Hepatocyte (in vitro differentiated cells): Measurements from ENCODE around the gene SETBP1. TPM values are rescaled to one million over a fixed set of nuclear protein-coding genes. Genes with fewer than 3 reads are reported as not detected.

Experiments used
- DNase-seq: peaks from one replicate; pipeline ENCODE4 v3.0.0-alpha.2; 2016; ENCODE audit warnings: low spot score
- H2AFZ ChIP-seq: fragments of 200-600 bp; sonication (generic); 2 replicates; pipeline ENCODE4 v1.6.0; 2016; ENCODE audit warnings: antibody characterized with exemption, mild to moderate bottlenecking
- H3K27ac ChIP-seq: fragments of 200-600 bp; sonication (generic); 2 replicates; pipeline ENCODE4 v1.5.1; 2016; ENCODE audit warnings: mild to moderate bottlenecking
- H3K27me3 ChIP-seq: fragments of 200-600 bp; sonication (generic); 2 replicates; pipeline ENCODE4 v1.6.1; 2016
- H3K36me3 ChIP-seq: fragments of 200-600 bp; sonication (generic); replicated peaks from 2 replicates; pipeline ENCODE4 v1.5.1; 2016; ENCODE audit warnings: low read depth; ENCODE audit not compliant: insufficient read depth
- H3K4me1 ChIP-seq: fragments of 200-600 bp; sonication (generic); 2 replicates; pipeline ENCODE4 v1.5.1; 2016; ENCODE audit warnings: mild to moderate bottlenecking, moderate library complexity; ENCODE audit not compliant: insufficient read depth
- H3K4me2 ChIP-seq: fragments of 200-600 bp; sonication (generic); 2 replicates; pipeline ENCODE4 v1.6.0; 2016
- H3K4me3 ChIP-seq: fragments of 200-600 bp; sonication (generic); 2 replicates; pipeline ENCODE4 v1.5.1; 2016; ENCODE audit warnings: mild to moderate bottlenecking
- H3K79me2 ChIP-seq: fragments of 200-600 bp; sonication (generic); 2 replicates; pipeline ENCODE4 v1.6.0; 2017; ENCODE audit warnings: mild to moderate bottlenecking
- H3K9me2 ChIP-seq: fragments of 200-600 bp; sonication (generic); replicated peaks from 2 replicates; pipeline ENCODE4 v1.6.0; 2017; ENCODE audit warnings: mild to moderate bottlenecking; ENCODE audit not compliant: insufficient read depth
- H3K9me3 ChIP-seq: fragments of 200-600 bp; sonication (generic); 2 replicates; pipeline ENCODE4 v1.5.1; 2016; ENCODE audit warnings: low read depth, mild to moderate bottlenecking
- H4K20me1 ChIP-seq: fragments of 200-600 bp; sonication (generic); 2 replicates; pipeline ENCODE4 v1.6.0; 2016; ENCODE audit warnings: mild to moderate bottlenecking; ENCODE audit not compliant: insufficient read depth, poor library complexity, severe bottlenecking
- EZH2 ChIP-seq: fragments of 200-600 bp; sonication (generic); IDR thresholded peaks from 2 replicates; pipeline ENCODE4 v1.6.1; 2016; ENCODE audit warnings: antibody characterized with exemption, mild to moderate bottlenecking, borderline replicate concordance
- EZH2phosphoT487 ChIP-seq: fragments of 200-600 bp; sonication (generic); IDR thresholded peaks from one replicate; pipeline ENCODE4 v1.6.1; 2018; ENCODE audit warnings: antibody characterized with exemption, mild to moderate bottlenecking, low read depth, moderate library complexity; ENCODE audit not compliant: unreplicated experiment, severe bottlenecking
- WGBS: methylation state at CpG from one replicate; pipeline ENCODE4 v1.1.6; 2016; ENCODE audit warnings: low lambda C conversion rate; ENCODE audit errors: missing lambda C conversion rate; 5-methylcytosine and 5-hydroxymethylcytosine counted together
- polyA plus RNA-seq: library from polyadenylated mRNA; unstranded; fragments of >200 nt; fragmentation: Nextera tagmentation; extraction: Ambion mirVana; gene quantifications from 2 replicates; pipeline ENCODE4 v1.2.1, GENCODE V29; 2016
- total RNA-seq: library from RNA; depleted of rRNA; stranded (reverse); fragments of >200 nt; gene quantifications from 2 replicates; pipeline ENCODE4 v1.2.3, GENCODE V29; 2014
- TF ChIP-seq, protein P1 (sequence below): fragments of 200-600 bp; sonication (generic); IDR thresholded peaks from 2 replicates; pipeline ENCODE4 v1.5.1; 2016; ENCODE audit warnings: antibody characterized with exemption, mild to moderate bottlenecking; ENCODE audit not compliant: poor library complexity

Gene SETBP1
- total and polyA plus RNA-seq, 2 experiments from 2014 or later, result 10.3 to 21.1 TPM

DNA sequence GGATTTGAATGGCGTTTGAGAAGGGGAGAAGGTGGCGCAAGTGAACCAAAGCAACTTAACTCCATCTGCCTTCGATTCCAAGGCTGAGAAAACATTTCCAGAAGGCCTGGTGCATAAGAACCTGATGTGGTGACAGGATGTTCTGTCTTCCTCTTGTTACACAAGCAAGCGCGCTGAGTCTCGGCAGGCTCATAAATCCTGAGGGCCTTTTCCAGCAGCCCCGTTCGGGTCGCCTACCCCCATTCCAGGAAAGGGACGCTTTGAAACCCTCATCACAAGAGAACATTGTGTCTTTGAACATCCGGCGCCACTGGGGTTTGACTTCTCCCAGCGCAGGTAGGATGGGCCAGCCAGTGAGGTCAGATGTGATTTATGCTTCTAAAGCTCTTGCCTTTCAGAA lies 403.5 kb downstream of the SETBP1 start:
- H2AFZ ChIP-seq, result no peak overlapping the region
- no peaks in the 10 kb centered on the region for H3K27me3 ChIP-seq
- no peaks in the 10 kb centered on the region for H4K20me1 ChIP-seq
- H3K79me2 ChIP-seq, result no peaks in the 10 kb centered on the region
- DNase-seq, result peak; percentile 14
- TF ChIP-seq EZH2, result no peak
- TF ChIP-seq, protein P1, sequence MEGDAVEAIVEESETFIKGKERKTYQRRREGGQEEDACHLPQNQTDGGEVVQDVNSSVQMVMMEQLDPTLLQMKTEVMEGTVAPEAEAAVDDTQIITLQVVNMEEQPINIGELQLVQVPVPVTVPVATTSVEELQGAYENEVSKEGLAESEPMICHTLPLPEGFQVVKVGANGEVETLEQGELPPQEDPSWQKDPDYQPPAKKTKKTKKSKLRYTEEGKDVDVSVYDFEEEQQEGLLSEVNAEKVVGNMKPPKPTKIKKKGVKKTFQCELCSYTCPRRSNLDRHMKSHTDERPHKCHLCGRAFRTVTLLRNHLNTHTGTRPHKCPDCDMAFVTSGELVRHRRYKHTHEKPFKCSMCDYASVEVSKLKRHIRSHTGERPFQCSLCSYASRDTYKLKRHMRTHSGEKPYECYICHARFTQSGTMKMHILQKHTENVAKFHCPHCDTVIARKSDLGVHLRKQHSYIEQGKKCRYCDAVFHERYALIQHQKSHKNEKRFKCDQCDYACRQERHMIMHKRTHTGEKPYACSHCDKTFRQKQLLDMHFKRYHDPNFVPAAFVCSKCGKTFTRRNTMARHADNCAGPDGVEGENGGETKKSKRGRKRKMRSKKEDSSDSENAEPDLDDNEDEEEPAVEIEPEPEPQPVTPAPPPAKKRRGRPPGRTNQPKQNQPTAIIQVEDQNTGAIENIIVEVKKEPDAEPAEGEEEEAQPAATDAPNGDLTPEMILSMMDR, result no peak
- no peak for TF ChIP-seq EZH2phosphoT487
- no peak overlapping the region for H3K4me3 ChIP-seq
- no peaks in the 10 kb centered on the region for H3K36me3 ChIP-seq
- no peak overlapping the region for H3K4me2 ChIP-seq
- WGBS, result 81% methylated on average over 13 of the region's 13 CpGs
- no peaks in the 10 kb centered on the region for H3K4me1 ChIP-seq
- no peaks in the 10 kb centered on the region for H3K9me3 ChIP-seq
- H3K27ac ChIP-seq, result peak overlapping the region; percentile 57
- no peaks in the 10 kb centered on the region for H3K9me2 ChIP-seq

DNA sequence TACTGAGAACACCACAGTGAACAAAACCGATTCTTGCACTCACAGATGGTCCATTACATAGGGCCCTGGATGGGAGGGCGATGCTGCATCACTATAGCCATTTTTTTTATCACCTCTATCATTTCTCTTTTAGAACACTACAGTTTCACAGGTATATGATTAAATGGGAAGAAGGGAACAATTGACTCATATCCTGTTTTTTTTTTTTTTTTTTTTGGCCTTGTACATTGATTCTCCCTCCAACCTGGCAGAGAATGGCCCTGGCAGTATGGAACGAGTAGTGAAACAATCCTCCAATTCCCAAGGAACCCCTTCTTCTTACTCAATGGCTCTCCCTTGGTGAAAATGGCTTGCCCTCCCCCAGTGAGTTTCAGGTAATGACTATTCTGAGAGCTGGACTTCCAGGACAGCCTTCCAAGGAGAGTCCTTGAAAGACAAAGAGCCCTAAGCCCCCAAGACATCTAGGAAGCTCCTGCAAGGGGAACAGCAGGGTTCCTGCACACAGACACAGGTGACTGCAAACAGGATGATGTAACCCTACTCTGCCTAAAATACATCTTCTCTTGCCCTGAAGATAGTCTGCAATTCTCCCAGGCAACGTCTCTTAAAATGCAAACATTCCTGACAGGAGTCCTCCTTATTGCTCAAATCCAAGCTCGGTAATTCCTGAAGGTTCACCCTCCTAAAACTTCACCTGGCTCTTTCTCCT lies 405.4 kb downstream of the SETBP1 start:
- H3K4me3 ChIP-seq, result no peak overlapping the region
- no peak for DNase-seq
- WGBS, result 74% methylated on average over 5 of the region's 5 CpGs

DNA sequence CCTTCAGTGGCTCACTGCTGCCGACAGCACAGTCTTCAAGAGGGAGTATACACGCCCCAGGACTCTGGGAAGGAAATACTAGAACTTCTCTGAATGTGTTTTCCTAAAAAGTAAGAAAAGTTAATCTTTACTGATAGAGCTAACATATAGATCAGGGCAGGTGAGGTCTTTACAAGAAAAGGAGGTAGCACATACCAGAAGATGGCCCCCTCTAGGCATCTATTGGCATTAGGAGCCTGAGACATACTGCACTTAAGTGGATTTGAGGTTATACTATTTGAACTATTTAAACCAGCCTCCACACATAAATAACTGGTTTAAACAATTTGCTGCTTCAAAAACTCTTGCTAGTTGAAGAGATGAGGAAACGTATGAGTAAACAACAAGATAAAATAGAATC lies 406.1 kb downstream of the SETBP1 start:
- Histone ChIP-seq H4K20me1 (no peaks in the 10 kb centered on the region), H3K27me3 (no peaks in the 10 kb centered on the region), H3K79me2 (no peaks in the 10 kb centered on the region), H3K4me2 (no peak overlapping the region), H3K4me3 (no peak overlapping the region), H3K9me2 (no peaks in the 10 kb centered on the region), H3K9me3 (no peaks in the 10 kb centered on the region), H3K27ac (no peak overlapping the region), H3K36me3 (no peaks in the 10 kb centered on the region), H2AFZ (no peak overlapping the region), H3K4me1 (no peaks in the 10 kb centered on the region)
- no peak for DNase-seq
- TF ChIP-seq EZH2phosphoT487 (no peak), EZH2 (no peak)
- TF ChIP-seq, protein P1, result no peak
- 81% methylated on average over 3 of the region's 3 CpGs for WGBS

More for the DNA sequence above, 405.4 kb downstream of the SETBP1 start:
- Histone ChIP-seq H3K4me1 (no peaks in the 10 kb centered on the region), H3K9me2 (no peaks in the 10 kb centered on the region), H3K36me3 (no peaks in the 10 kb centered on the region), H3K79me2 (no peaks in the 10 kb centered on the region), H4K20me1 (no peaks in the 10 kb centered on the region), H3K9me3 (no peaks in the 10 kb centered on the region), H3K4me2 (no peak overlapping the region), H3K27ac (no peak overlapping the region), H3K27me3 (no peaks in the 10 kb centered on the region), H2AFZ (no peak overlapping the region)
- no peak for TF ChIP-seq EZH2
- no peak for TF ChIP-seq EZH2phosphoT487
- TF ChIP-seq, protein P1, result no peak
